ENCODE measurements around the gene PSMB5. TPM values are rescaled to one million over a fixed set of nuclear protein-coding genes. Genes with fewer than 3 reads are reported as not detected.
"Not testable (repeated sequence)": the region's sequence is repeated elsewhere in the genome, so short reads cannot be mapped to it uniquely, and the experiment has no call there.

The PSMB5 gene
- total and polyA plus RNA-seq, 2 of the 13 experiments (the other 11 are each of a cell fraction or from before 2014, with no cell fraction given): 705 to 871 TPM

- H3K4me3 ChIP-seq (replicated peaks in 1 of 3; ENCODE audit: insufficient read depth in 1 of 3, low read depth in 2 of 3, low read length in 3 of 3); H3K36me3 ChIP-seq (replicated peaks in 1 of 2; ENCODE audit: control insufficient read depth in 1 of 2, insufficient read depth in 2 of 2, low read length in 2 of 2); H3K4me2 ChIP-seq (ENCODE audit: low read depth, low read length); FAIRE-seq; CTCF ChIA-PET (ENCODE audit: low intra/inter-chr PET ratio, low total read pairs); H2AFZ ChIP-seq (ENCODE audit: low read length); H3K9ac ChIP-seq (ENCODE audit: insufficient read depth, low read depth, low read length); in situ Hi-C loops (cut with HindIII; ENCODE audit: extremely low pct_ligation_motif_present, low pct_unique_long_range_greater_than_20kb); BruUV-seq (replicated peaks); H3K27ac ChIP-seq (ENCODE audit: extremely low read length, insufficient read depth, low read length); H3K27me3 ChIP-seq (ENCODE audit: control insufficient read depth in 1 of 2, insufficient read depth in 2 of 2, low read length in 2 of 2); H3K9me3 ChIP-seq (ENCODE audit: low read length); DNase-seq (ENCODE audit: low spot score); H3K79me2 ChIP-seq (ENCODE audit: insufficient read depth, low read length); ATAC-seq; intact Hi-C loops (cut with micrococcal nuclease; ENCODE audit: unreplicated experiment); H4K20me1 ChIP-seq (ENCODE audit: insufficient read depth, low read length): not testable (repeated sequence)
- peaks cover 36% of the 10 kb centered on the region for H3K4me1 ChIP-seq (ENCODE audit: insufficient read depth, low read length)
- POLR2A ChIA-PET: interaction anchor here (1.3 kb wide), 1 partner anchor 27 kb away, joined by 3 read pairs; no protein-coding TSS in a partner anchor
- TF ChIP-seq HIVEP1 (CRISPR knock-in tag; IDR thresholded peaks at IDR 0.05): peak; percentile 55; the same call in 1 of the 2 replicates
- TF ChIP-seq, protein P1, sequence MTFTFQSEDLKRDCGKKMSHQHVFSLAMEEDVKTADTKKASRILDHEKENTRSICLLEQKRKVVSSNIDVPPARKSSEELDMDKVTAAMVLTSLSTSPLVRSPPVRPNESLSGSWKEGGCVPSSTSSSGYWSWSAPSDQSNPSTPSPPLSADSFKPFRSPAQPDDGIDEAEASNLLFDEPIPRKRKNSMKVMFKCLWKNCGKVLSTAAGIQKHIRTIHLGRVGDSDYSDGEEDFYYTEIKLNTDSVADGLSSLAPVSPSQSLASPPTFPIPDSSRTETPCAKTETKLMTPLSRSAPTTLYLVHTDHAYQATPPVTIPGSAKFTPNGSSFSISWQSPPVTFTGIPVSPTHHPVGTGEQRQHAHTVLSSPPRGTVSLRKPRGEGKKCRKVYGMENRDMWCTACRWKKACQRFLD (CRISPR knock-in tag; IDR thresholded peaks at IDR 0.05; ENCODE audit: borderline replicate concordance): 0 out of 2 replicates have a peak, but pooled peaks have one; percentile 36
- TF ChIP-seq NFE2L2 (IDR thresholded peaks at IDR 0.05; ENCODE audit: low read length): 0 out of 2 replicates have a peak, but pooled peaks have one; percentile 8
- 98% methylated on average over 4 of the region's 4 CpGs for WGBS (ENCODE audit: low lambda C conversion rate)
These were observed 30.4 kb downstream of the PSMB5 start for GRCh38 chr14:23004274-23004673.

DNA sequence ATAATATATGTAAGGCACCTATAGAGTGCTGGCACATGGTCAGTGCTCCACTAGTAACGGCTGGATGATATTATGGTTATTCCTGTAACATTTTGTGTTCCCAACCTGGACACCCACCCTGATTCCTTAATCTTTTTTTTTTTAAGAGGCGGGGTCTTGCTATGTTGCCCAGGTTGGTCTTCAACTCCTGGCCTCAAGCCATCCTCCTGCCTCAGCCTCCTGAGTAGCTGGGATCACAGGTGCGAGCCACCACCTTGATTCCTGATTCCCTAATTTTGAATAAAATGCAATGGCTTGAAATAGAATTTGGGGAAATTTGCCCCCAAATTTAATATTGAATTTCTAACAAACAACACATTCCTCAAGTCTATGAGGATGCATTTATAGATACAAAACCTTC, 32.1 kb downstream of the PSMB5 start:
- DNase-seq (ENCODE audit: low spot score) (no peak), FAIRE-seq (no peak), ATAC-seq (no peak)
- Histone ChIP-seq H3K36me3 (replicated peaks in 1 of 2; ENCODE audit: control insufficient read depth in 1 of 2, insufficient read depth in 2 of 2, low read length in 2 of 2) (peaks cover 0 to 3% of the 10 kb centered on the region in 2 experiments; a peak in 1 of 5 replicates), H3K4me2 (ENCODE audit: low read depth, low read length) (no peak overlapping the region), H4K20me1 (ENCODE audit: insufficient read depth, low read length) (no peaks in the 10 kb centered on the region), H3K79me2 (ENCODE audit: insufficient read depth, low read length) (peaks cover 2% of the 10 kb centered on the region), H3K27ac (ENCODE audit: extremely low read length, insufficient read depth, low read length) (no peak overlapping the region), H2AFZ (ENCODE audit: low read length) (no peak overlapping the region), H3K27me3 (ENCODE audit: control insufficient read depth in 1 of 2, insufficient read depth in 2 of 2, low read length in 2 of 2) (no peaks in the 10 kb centered on the region), H3K9me3 (ENCODE audit: low read length) (no peaks in the 10 kb centered on the region), H3K4me3 (replicated peaks in 1 of 3; ENCODE audit: insufficient read depth in 1 of 3, low read depth in 2 of 3, low read length in 3 of 3) (no peak overlapping the region), H3K9ac (ENCODE audit: insufficient read depth, low read depth, low read length) (no peak overlapping the region), H3K4me1 (ENCODE audit: insufficient read depth, low read length) (peaks cover 20% of the 10 kb centered on the region)
- POLR2A ChIA-PET: interaction anchor here (2.2 to 3.1 kb wide), 2 partner anchors 16 to 26 kb away, joined by 6 to 7 read pairs; no protein-coding TSS in a partner anchor
- CTCF ChIA-PET (ENCODE audit: low intra/inter-chr PET ratio, low total read pairs): no interaction called here
- TF ChIP-seq ZNF770 (CRISPR knock-in tag; IDR thresholded peaks at IDR 0.05) (peak; percentile 57; the same call in 1 of the 2 replicates), RFX1 (IDR thresholded peaks at IDR 0.05) (no peak), ZNF121 (CRISPR knock-in tag; IDR thresholded peaks at IDR 0.05) (0 out of 2 replicates have a peak, but pooled peaks have one; percentile 50)
- intact Hi-C loops (cut with micrococcal nuclease; ENCODE audit: unreplicated experiment) (no loop called here), in situ Hi-C loops (cut with HindIII; ENCODE audit: extremely low pct_ligation_motif_present, low pct_unique_long_range_greater_than_20kb) (no loop called here)
- 98% methylated on average over 3 of the region's 3 CpGs for WGBS (ENCODE audit: low lambda C conversion rate)
- no TSS peak for BruUV-seq (replicated peaks)
